Thyroid gland (tissue), 4 donors: ENCODE measurements around the gene SPOCK1.

Experiments used
- CTCF ChIP-seq, 6 experiments: fragments of 200-600 bp in 3 of 6; fragments of 450-650 bp in 3 of 6; sonication (generic) in 3 of 6; IDR thresholded peaks; one replicate each; pipeline ENCODE4 v1.5.1; 2016 to 2019; ENCODE audit warnings: antibody characterized with exemption in 6 of 6, mild to moderate bottlenecking in 2 of 6, inconsistent platforms in 1 of 6, moderate library complexity in 1 of 6
- POLR2A ChIP-seq, 2 donors: fragments of 450-650 bp; IDR thresholded peaks; one replicate each; pipeline ENCODE4 v1.6.1; 2017; ENCODE audit warnings: antibody characterized with exemption in 2 of 2, mild to moderate bottlenecking in 2 of 2, moderate library complexity in 1 of 2

DNA sequence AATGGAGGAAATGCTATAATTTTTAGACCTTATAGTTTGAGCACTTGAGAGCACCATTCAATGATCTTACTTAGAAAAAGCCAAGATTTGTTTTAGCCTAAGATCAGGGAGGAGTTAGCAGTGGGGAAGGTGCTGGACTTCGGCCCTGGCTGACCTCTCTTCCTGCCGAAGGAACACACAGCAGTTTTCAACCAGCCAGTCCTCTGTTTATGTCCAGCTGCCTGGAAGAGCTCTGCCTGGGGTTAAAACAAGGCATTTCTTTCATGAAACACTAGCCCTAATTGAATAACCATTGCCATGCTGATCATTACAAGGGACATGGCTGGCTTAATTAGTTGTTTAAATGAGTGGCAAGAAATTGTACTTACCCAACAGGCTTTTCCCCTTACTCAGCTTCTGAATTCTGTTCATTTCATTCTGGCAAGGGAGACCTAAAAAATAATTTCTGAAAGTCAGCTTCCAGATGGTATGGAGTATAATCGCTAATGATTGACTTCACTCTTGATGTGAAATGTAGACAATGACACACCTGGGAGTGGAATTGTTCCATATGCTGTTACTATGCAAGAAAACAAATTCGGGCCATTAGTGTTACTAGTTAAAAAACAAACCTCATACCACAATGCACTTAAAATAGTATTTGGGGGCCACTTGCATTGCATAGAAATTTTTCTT is 514.2 kb downstream of the SPOCK1 start:
- TF ChIP-seq POLR2A (IDR thresholded peaks at IDR 0.05) (no peak), CTCF (IDR thresholded peaks at IDR 0.05) (no peak)
